A673 (cell line): ENCODE measurements around the gene FAM3C. TPM values are rescaled to one million over a fixed set of nuclear protein-coding genes. Genes with fewer than 3 reads are reported as not detected.
A peak's percentile ranks its signal among the peaks of the same experiment; 100 is the strongest.
"Not testable (repeated sequence)": the region's sequence is repeated elsewhere in the genome, so short reads cannot be mapped to it uniquely, and the experiment has no call there.

Experiments used
- Bru-seq: library from RNA; stranded (reverse); fragments of 400-500 nt; gene quantifications from one replicate; lab custom pipeline; 2021; lab: Mats Ljungman, UMichigan
- BruChase-seq, 2 experiments: library from RNA; stranded (reverse); fragments of 400-500 nt; gene quantifications; one replicate each; lab custom pipeline; 2021; lab: Mats Ljungman, UMichigan
- BruUV-seq: library from RNA; stranded (reverse); fragments of 400-500 nt; replicated peaks from 2 replicates; lab custom pipeline; 2021; lab: Mats Ljungman, UMichigan
- CTCF ChIA-PET: fragments of 300-600 bp; sonication (Branson Sonifier 250); formaldehyde crosslinking; loops from one replicate; lab custom pipeline; 2022; ENCODE audit warnings: antibody characterized with exemption; lab: Charles Lee
- POLR2A ChIA-PET: fragments of 300-600 bp; sonication (Branson Sonifier 250); formaldehyde crosslinking; loops from one replicate; lab custom pipeline; 2022; ENCODE audit warnings: antibody characterized with exemption; ENCODE audit not compliant: low non-redundant PET; lab: Charles Lee
- DNase-seq: peaks from one replicate; pipeline ENCODE4 v3.0.0-alpha.2; 2015; ENCODE audit warnings: low spot score
- H3K27ac ChIP-seq: fragments of 200-600 bp; sonication (generic); 2 replicates; pipeline ENCODE4 v1.5.1; 2016; ENCODE audit warnings: mixed run types, low read depth, mild to moderate bottlenecking, mixed read lengths, antibody characterized with exemption, low read length; ENCODE audit not compliant: poor library complexity, severe bottlenecking
- H3K27me3 ChIP-seq: fragments of 200-600 bp; sonication (generic); replicated peaks from 2 replicates; pipeline ENCODE4 v1.6.1; 2017; ENCODE audit warnings: mixed run types, low read depth, mild to moderate bottlenecking, mixed read lengths, antibody characterized with exemption, low read length; ENCODE audit not compliant: insufficient read depth, poor library complexity
- H3K36me3 ChIP-seq: fragments of 200-600 bp; sonication (generic); 2 replicates; pipeline ENCODE4 v1.6.1; 2016; ENCODE audit warnings: mixed run types, mild to moderate bottlenecking, mixed read lengths, antibody characterized with exemption, low read length; ENCODE audit not compliant: insufficient read depth, poor library complexity, severe bottlenecking
- H3K4me1 ChIP-seq: fragments of 200-600 bp; sonication (generic); 2 replicates; pipeline ENCODE4 v1.6.1; 2017; ENCODE audit warnings: mixed run types, mild to moderate bottlenecking, mixed read lengths, antibody characterized with exemption, low read length; ENCODE audit not compliant: insufficient read depth, poor library complexity, severe bottlenecking
- H3K4me3 ChIP-seq: fragments of 200-600 bp; sonication (generic); 2 replicates; pipeline ENCODE4 v1.5.1; 2016; ENCODE audit warnings: low read depth, mixed run types, mild to moderate bottlenecking, mixed read lengths, low read length; ENCODE audit not compliant: poor library complexity, severe bottlenecking
- H3K9me3 ChIP-seq: fragments of 200-600 bp; sonication (generic); 2 replicates; pipeline ENCODE4 v1.6.1; 2016; ENCODE audit warnings: mixed run types, low read depth, mild to moderate bottlenecking, mixed read lengths, antibody characterized with exemption, low read length; ENCODE audit not compliant: poor library complexity, severe bottlenecking
- CTCF ChIP-seq: fragments of 300-800, 200-600 bp; sonication (generic); conservative IDR thresholded peaks from 2 replicates; pipeline ENCODE4 v1.5.1; 2017; ENCODE audit warnings: low read depth, mild to moderate bottlenecking, antibody characterized with exemption, low read length, moderate library complexity, mixed read lengths
- EZH2 ChIP-seq: fragments of 200-600 bp; sonication (generic); IDR thresholded peaks from 2 replicates; pipeline ENCODE4 v1.6.1; 2017; ENCODE audit warnings: borderline replicate concordance, low read depth, mild to moderate bottlenecking, mixed read lengths, antibody characterized with exemption, low read length; ENCODE audit not compliant: poor library complexity, severe bottlenecking
- intact Hi-C: fragments of 100-400 bp; cut with micrococcal nuclease; formaldehyde crosslinking; loops from one replicate; pipeline ENCODE4 v1.10.0; 2022; ENCODE audit not compliant: unreplicated experiment
- long read RNA-seq: library from polyadenylated mRNA; stranded (forward); transcript quantifications from one replicate; pipeline ENCODE4 v2.0.0, GENCODE V29; 2022
- total RNA-seq: library from RNA; stranded (reverse); gene quantifications from 2 replicates; pipeline ENCODE4 v1.2.3, GENCODE V29; 2021

The FAM3C gene
- total RNA-seq (28.0 and 33.0 TPM in 2 replicates), Bru-seq, nascent RNA (percentile 86 among the genes with signal in this experiment), BruChase-seq, experiment 1, labeled RNA remaining after a 2-hour chase (percentile 78 among the genes with signal in this experiment), BruChase-seq, experiment 2, labeled RNA remaining after a 6-hour chase (percentile 74 among the genes with signal in this experiment)
- long read RNA-seq, transcript FAM3C-201 (10 exons, 2,508 nt), result major isoform, 86 of 91 reads
- long read RNA-seq, partial matches to known transcripts, result 1 of 91 reads
- long read RNA-seq, other reads (novel, unspliced or antisense), result 3 of 91 reads

GRCh38 chr7:121395961-121396757, at the start of gene FAM3C:
Gene FAM3C (minus strand): TSS chr7:121396308. CDS start chr7:121382969, 13,339 bp downstream.
- H3K36me3 ChIP-seq, result peaks cover 5% of the 10 kb centered on the region
- no peaks in the 10 kb centered on the region for H3K9me3 ChIP-seq
- TF ChIP-seq CTCF (peak; percentile 61), EZH2 (no peak)
- CTCF ChIA-PET, result interaction anchor here (0.6 to 1.5 kb wide), 8 partner anchors 8 to 598 kb away, joined by 3 to 4 read pairs (median 3); no protein-coding TSS in a partner anchor
- H3K27ac ChIP-seq, result peak within 1 kb of the TSS; percentile 81
- POLR2A ChIA-PET, result no interaction called here
- intact Hi-C loops, result no loop called here
- no TSS peak for BruUV-seq
- H3K4me3 ChIP-seq, result peak within 1 kb of the TSS; percentile 94
- peak; percentile 93 for DNase-seq
- H3K27me3 ChIP-seq, result no peaks in the 10 kb centered on the region
- H3K4me1 ChIP-seq, result peaks cover 13% of the 10 kb centered on the region

GRCh38 chr7:121442845-121443244, 46.7 kb upstream of the FAM3C start:
- CTCF ChIA-PET, result no interaction called here
- intact Hi-C loops, result no loop called here
- Histone ChIP-seq H3K27me3 (no peaks in the 10 kb centered on the region), H3K27ac (no peak overlapping the region), H3K4me3 (no peak overlapping the region), H3K9me3 (no peaks in the 10 kb centered on the region), H3K36me3 (no peaks in the 10 kb centered on the region), H3K4me1 (peaks cover 24% of the 10 kb centered on the region)
- POLR2A ChIA-PET, result no interaction called here
- DNase-seq, result no peak
- no TSS peak for BruUV-seq
- TF ChIP-seq EZH2 (no peak), CTCF (no peak)

GRCh38 chr7:121440857-121441503, 44.9 kb upstream of the FAM3C start:
- Histone ChIP-seq H3K4me3 (no peak overlapping the region), H3K36me3 (no peaks in the 10 kb centered on the region), H3K4me1 (peaks cover 7% of the 10 kb centered on the region), H3K9me3 (no peaks in the 10 kb centered on the region), H3K27me3 (no peaks in the 10 kb centered on the region), H3K27ac (no peak overlapping the region)
- intact Hi-C loops, result no loop called here
- CTCF ChIA-PET, result no interaction called here
- BruUV-seq, result no TSS peak
- TF ChIP-seq EZH2, result no peak
- TF ChIP-seq CTCF, result no peak
- POLR2A ChIA-PET, result no interaction called here
- no peak for DNase-seq

- POLR2A ChIA-PET, H3K9me3 ChIP-seq, BruUV-seq, CTCF ChIA-PET, H3K36me3 ChIP-seq, H3K4me3 ChIP-seq, H3K27me3 ChIP-seq, H3K4me1 ChIP-seq, H3K27ac ChIP-seq, intact Hi-C loops: not testable (repeated sequence)
- DNase-seq, result peak; percentile 71
These were observed 42.2 kb upstream of the FAM3C start for GRCh38 chr7:121438043-121438955.
